Epithelial cell of proximal tubule (primary cell): Measurements from ENCODE around the gene USP22. TPM values are rescaled to one million over a fixed set of nuclear protein-coding genes. Genes with fewer than 3 reads are reported as not detected.

Source experiments
- DNase-seq: peaks from one replicate; pipeline ENCODE4 v3.0.0-alpha.2; 2011; ENCODE audit warnings: low read depth
- H3K4me3 ChIP-seq: 2 replicates; pipeline ENCODE4 v1.5.1; 2011; ENCODE audit warnings: low read depth, mild to moderate bottlenecking, low read length
- CTCF ChIP-seq: conservative IDR thresholded peaks from 2 replicates; pipeline ENCODE4 v1.5.1; 2012; ENCODE audit warnings: low read depth, mild to moderate bottlenecking, low read length
- total RNA-seq: library from RNA; depleted of rRNA; stranded (reverse); fragments of >200 nt; gene quantifications from 2 replicates; pipeline ENCODE4 v1.2.3, GENCODE V29; 2015

Gene USP22
- total RNA-seq, 1 donor from 2014 or later: 158 TPM

- no peak overlapping the region for H3K4me3 ChIP-seq
- no peak for TF ChIP-seq CTCF
- no peak for DNase-seq
Measured at GRCh38 chr17:21005803-21006202, 37.0 kb downstream of the USP22 start.

- TF ChIP-seq CTCF: no peak
- no peak for DNase-seq
- no peak overlapping the region for H3K4me3 ChIP-seq
Measured at GRCh38 chr17:21005367-21005766, 37.4 kb downstream of the USP22 start.

- DNase-seq: no peak
- no peak overlapping the region for H3K4me3 ChIP-seq
- no peak for TF ChIP-seq CTCF
Measured at GRCh38 chr17:21004016-21004930, 38.5 kb downstream of the USP22 start.

- H3K4me3 ChIP-seq: no peak overlapping the region
- DNase-seq: no peak
- no peak for TF ChIP-seq CTCF
Measured at GRCh38 chr17:21003007-21003621, 39.7 kb downstream of the USP22 start.

- no peak overlapping the region for H3K4me3 ChIP-seq
- DNase-seq: no peak
- TF ChIP-seq CTCF: no peak
Measured at GRCh38 chr17:21002309-21003006, 40.4 kb downstream of the USP22 start.

GRCh38 chr17:21001813-21002221 is 41.0 kb downstream of the USP22 start:
- no peak for DNase-seq
- no peak for TF ChIP-seq CTCF
- H3K4me3 ChIP-seq: no peak overlapping the region
